GM23248 (cell line): ENCODE data around the gene PLCB1.

ENCODE experiments used
- EZH2 ChIP-seq: fragments of 200-600 bp; sonication (generic); IDR thresholded peaks from 2 replicates; pipeline ENCODE4 v1.6.1; 2018; ENCODE audit warnings: antibody characterized with exemption, mild to moderate bottlenecking; ENCODE audit not compliant: insufficient read depth, poor library complexity, severe bottlenecking
- EZH2phosphoT487 ChIP-seq: fragments of 200-600 bp; sonication (generic); IDR thresholded peaks from 2 replicates; pipeline ENCODE4 v1.6.1; 2018; ENCODE audit warnings: antibody characterized with exemption, moderate library complexity, mild to moderate bottlenecking, low read depth; ENCODE audit not compliant: insufficient read depth

- TF ChIP-seq EZH2, result no peak
- no peak for TF ChIP-seq EZH2phosphoT487
These were observed 413.1 kb downstream of the PLCB1 start for GRCh38 chr20:8545212-8545611.
